ENCODE data around the gene PIGW. TPM values are rescaled to one million over a fixed set of nuclear protein-coding genes. Genes with fewer than 3 reads are reported as not detected.

PIGW gene
- polyA plus RNA-seq, 1 donor from 2014 or later: 5.4 TPM

GRCh38 chr17:36545077-36545464, 10.3 kb downstream of the PIGW start:
- Histone ChIP-seq H4K20me1 (ENCODE audit: insufficient read depth) (no peaks in the 10 kb centered on the region), H3K9ac (ENCODE audit: low read length) (peak overlapping the region; percentile 100), H2AFZ (ENCODE audit: low read depth, low read length) (peak overlapping the region; percentile 99), H3K79me2 (replicated peaks; ENCODE audit: insufficient read depth, low read length) (peaks cover 45% of the 10 kb centered on the region), H3K27ac (ENCODE audit: low read length) (peak overlapping the region; percentile 99), H3K9me2 (ENCODE audit: insufficient read depth, low read length) (no peaks in the 10 kb centered on the region), H3K27me3 (ENCODE audit: insufficient read depth, low read depth, low read length) (no peaks in the 10 kb centered on the region), H3F3A (ENCODE audit: insufficient read depth, low read length, poor library complexity, severe bottlenecking) (peaks cover 4% of the 10 kb centered on the region), H3K36me3 (ENCODE audit: insufficient read depth, low read length) (no peaks in the 10 kb centered on the region), H3K9me3 (ENCODE audit: low read length) (no peaks in the 10 kb centered on the region), H3K4me2 (ENCODE audit: low read length) (no peak overlapping the region), H3K4me3 (ENCODE audit: low read length) (peak overlapping the region; percentile 99)
- TF ChIP-seq CTCF (IDR thresholded peaks at IDR 0.05; ENCODE audit: poor library complexity, severe bottlenecking): no peak
- TF ChIP-seq POLR2AphosphoS5 (IDR thresholded peaks at IDR 0.05): no peak
- no peak for TF ChIP-seq TAF1 (IDR thresholded peaks at IDR 0.05; ENCODE audit: low read depth)
- TF ChIP-seq EP300 (conservative IDR thresholded peaks at IDR 0.05; ENCODE audit: poor library complexity, severe bottlenecking): no peak
- TF ChIP-seq EZH2 (IDR thresholded peaks at IDR 0.05; ENCODE audit: borderline replicate concordance, insufficient read depth, low read length, poor library complexity, severe bottlenecking): no peak
- no peak for TF ChIP-seq REST (IDR thresholded peaks at IDR 0.05; ENCODE audit: borderline replicate concordance)

- Histone ChIP-seq H3K9me3 (ENCODE audit: low read length) (no peaks in the 10 kb centered on the region), H3K36me3 (ENCODE audit: insufficient read depth, low read length) (no peaks in the 10 kb centered on the region), H2AFZ (ENCODE audit: low read depth, low read length) (peak overlapping the region; percentile 47), H3K4me2 (ENCODE audit: low read length) (peak overlapping the region; percentile 90), H3K79me2 (replicated peaks; ENCODE audit: insufficient read depth, low read length) (peaks cover 52% of the 10 kb centered on the region), H3K27ac (ENCODE audit: low read length) (peak overlapping the region; percentile 93), H3K27me3 (ENCODE audit: insufficient read depth, low read depth, low read length) (no peaks in the 10 kb centered on the region), H4K20me1 (ENCODE audit: insufficient read depth) (no peaks in the 10 kb centered on the region), H3K9me2 (ENCODE audit: insufficient read depth, low read length) (no peaks in the 10 kb centered on the region), H3F3A (ENCODE audit: insufficient read depth, low read length, poor library complexity, severe bottlenecking) (peaks cover 4% of the 10 kb centered on the region), H3K9ac (ENCODE audit: low read length) (peak overlapping the region; percentile 88), H3K4me3 (ENCODE audit: low read length) (peak overlapping the region; percentile 99)
- peak; percentile 17 for TF ChIP-seq SMC3 (conservative IDR thresholded peaks at IDR 0.05; ENCODE audit: poor library complexity)
- peak; percentile 58 for TF ChIP-seq CTCF (IDR thresholded peaks at IDR 0.05; ENCODE audit: poor library complexity, severe bottlenecking)
- TF ChIP-seq MXI1 (conservative IDR thresholded peaks at IDR 0.05; ENCODE audit: poor library complexity, severe bottlenecking): no peak
- peak; percentile 85 for TF ChIP-seq EP300 (conservative IDR thresholded peaks at IDR 0.05; ENCODE audit: poor library complexity, severe bottlenecking)
- TF ChIP-seq RAD21 (conservative IDR thresholded peaks at IDR 0.05): no peak
- TF ChIP-seq TAF1 (IDR thresholded peaks at IDR 0.05; ENCODE audit: low read depth): peak; percentile 87
- no peak for TF ChIP-seq EZH2 (IDR thresholded peaks at IDR 0.05; ENCODE audit: borderline replicate concordance, insufficient read depth, low read length, poor library complexity, severe bottlenecking)
- TF ChIP-seq REST (IDR thresholded peaks at IDR 0.05; ENCODE audit: borderline replicate concordance): peak; percentile 26
- TF ChIP-seq POLR2AphosphoS5 (IDR thresholded peaks at IDR 0.05): peak; percentile 96
Measured at GRCh38 chr17:36545465-36546417, 11.0 kb downstream of the PIGW start.
